Fibroblast of lung (primary cell): ENCODE data around the gene LCN2. TPM values are rescaled to one million over a fixed set of nuclear protein-coding genes. Genes with fewer than 3 reads are reported as not detected.

Source experiments
- DNase-seq, 2 donors: peaks; one replicate each; pipeline versions ENCODE4 v3.0.0 to v3.0.0-alpha.2; 2010; ENCODE audit warnings: low read depth in 2 of 2
- H2AFZ ChIP-seq: 2 replicates; pipeline ENCODE4 v1.5.1; 2012; ENCODE audit warnings: low read length, control low read depth, inconsistent platforms
- H3K27ac ChIP-seq: 2 replicates; pipeline ENCODE4 v1.5.1; 2011; ENCODE audit warnings: low read length, control low read depth; ENCODE audit not compliant: insufficient read depth
- H3K27me3 ChIP-seq: 2 replicates; pipeline ENCODE4 v1.5.1; 2011; ENCODE audit warnings: mild to moderate bottlenecking, low read length; ENCODE audit not compliant: control insufficient read depth, insufficient read depth
- H3K36me3 ChIP-seq: 2 replicates; pipeline ENCODE4 v1.5.1; 2011; ENCODE audit warnings: low read length; ENCODE audit not compliant: control insufficient read depth, insufficient read depth
- H3K4me1 ChIP-seq: 2 replicates; pipeline ENCODE4 v1.5.1; 2011; ENCODE audit warnings: low read length; ENCODE audit not compliant: control insufficient read depth, insufficient read depth; ENCODE audit errors: extremely low read depth
- H3K4me2 ChIP-seq: 2 replicates; pipeline ENCODE4 v1.5.1; 2011; ENCODE audit warnings: low read length, control low read depth; ENCODE audit not compliant: insufficient read depth; ENCODE audit errors: extremely low read depth
- H3K4me3 ChIP-seq, 4 experiments: fragments of 200-600 bp in 1 of 4; sonication (generic) in 1 of 4; replicated peaks in 1 of 4; 2 replicates each; pipeline ENCODE4 v1.5.1; 2011 to 2016; ENCODE audit warnings: low read length in 4 of 4, low read depth in 3 of 4, mild to moderate bottlenecking in 3 of 4, control low read depth in 2 of 4, inconsistent platforms in 1 of 4, mixed read lengths in 1 of 4; ENCODE audit not compliant: insufficient read depth in 1 of 4; ENCODE audit errors: control extremely low read depth in 1 of 4
- H3K79me2 ChIP-seq: 2 replicates; pipeline ENCODE4 v1.5.1; 2012; ENCODE audit warnings: mild to moderate bottlenecking, low read length, inconsistent platforms; ENCODE audit not compliant: control insufficient read depth, insufficient read depth
- H3K9ac ChIP-seq: 2 replicates; pipeline ENCODE4 v1.5.1; 2011; ENCODE audit warnings: mild to moderate bottlenecking, low read length, control low read depth; ENCODE audit not compliant: insufficient read depth
- H3K9me3 ChIP-seq: 2 replicates; pipeline ENCODE4 v1.5.1; 2012; ENCODE audit warnings: low read depth, low read length; ENCODE audit not compliant: control insufficient read depth, insufficient read depth
- H4K20me1 ChIP-seq: 2 replicates; pipeline ENCODE4 v1.5.1; 2011; ENCODE audit warnings: low read length; ENCODE audit not compliant: control insufficient read depth, insufficient read depth; ENCODE audit errors: extremely low read depth
- CTCF ChIP-seq, 2 donors: IDR thresholded peaks in 1 of 2; conservative IDR thresholded peaks in 1 of 2; 1 replicate in 1 of 2; 2 replicates in 1 of 2; pipeline ENCODE4 v1.5.1; 2011 to 2012; ENCODE audit warnings: low read length in 2 of 2, control low read depth in 1 of 2, inconsistent platforms in 1 of 2, low read depth in 1 of 2, mild to moderate bottlenecking in 1 of 2
- EZH2 ChIP-seq: IDR thresholded peaks from 2 replicates; pipeline ENCODE4 v1.5.1; 2012; ENCODE audit warnings: low read length, control low read depth, mild to moderate bottlenecking; ENCODE audit errors: missing control alignments
- polyA plus RNA-seq, 2 donors: library from polyadenylated mRNA; depleted of rRNA in 1 of 2; stranded (reverse) in 1 of 2; unstranded in 1 of 2; fragments of >200 nt; gene quantifications; 2 replicates each; pipeline ENCODE4 v1.2.1, GENCODE V29; 2011 to 2012; ENCODE audit warnings: missing spikeins in 1 of 2
- total RNA-seq: library from RNA; depleted of rRNA; stranded (reverse); fragments of >200 nt; gene quantifications from 2 replicates; pipeline ENCODE4 v1.2.1, GENCODE V29; 2014

The LCN2 gene
- total and polyA plus RNA-seq, 2 donors (not counting 1 experiment from before 2014, with no cell fraction given), result not detected

- Histone ChIP-seq H3K4me1 (no peaks in the 10 kb centered on the region), H4K20me1 (no peaks in the 10 kb centered on the region), H3K4me3 (no peak overlapping the region), H3K9ac (no peak overlapping the region), H3K79me2 (no peaks in the 10 kb centered on the region), H3K27me3 (no peaks in the 10 kb centered on the region), H2AFZ (no peak overlapping the region), H3K27ac (no peak overlapping the region), H3K36me3 (peaks cover 36% of the 10 kb centered on the region), H3K4me2 (no peak overlapping the region), H3K9me3 (no peaks in the 10 kb centered on the region)
- DNase-seq, result no peak
- TF ChIP-seq EZH2, result no peak
- TF ChIP-seq CTCF (conservative IDR thresholded peaks at IDR 0.05 in 1 of 2, IDR thresholded peaks at IDR 0.05 in 1 of 2; ENCODE audit: low read depth in 1 of 2, low read length in 2 of 2), result no peak
These were observed 26.5 kb downstream of the LCN2 start for GRCh38 chr9:128175726-128176125.

DNA sequence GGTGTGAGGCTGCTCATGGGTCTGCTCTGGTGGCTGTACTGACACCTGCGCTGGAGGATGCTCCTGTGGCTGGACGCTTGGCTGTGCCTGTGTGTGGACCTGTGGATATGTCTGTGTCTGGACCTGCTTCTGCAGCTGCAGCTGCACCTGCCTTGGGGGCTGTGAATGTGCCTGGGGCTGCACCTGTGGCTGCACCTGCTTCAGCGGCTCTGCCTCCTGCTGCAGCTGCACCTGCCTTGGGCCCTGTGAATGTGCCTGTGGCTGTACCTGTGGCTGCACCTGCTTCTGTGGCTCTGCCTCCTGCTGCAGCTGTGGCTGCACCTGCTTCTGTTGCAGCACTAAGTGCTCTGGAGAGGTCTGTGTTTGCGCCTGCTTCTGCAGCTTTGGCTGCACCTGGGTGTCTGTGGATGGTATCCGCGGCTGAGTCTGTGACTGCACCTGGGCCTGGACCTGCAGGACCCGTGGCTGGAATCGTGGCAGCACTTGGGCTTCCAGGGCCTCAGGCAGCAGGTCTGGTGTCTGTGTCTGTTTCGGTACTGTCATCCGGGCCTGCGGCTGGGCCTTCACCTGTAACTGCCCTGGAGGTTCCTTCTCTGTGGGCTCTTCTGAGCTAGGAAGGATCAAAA, 29.7 kb downstream of the LCN2 start:
- Histone ChIP-seq H3K4me3 (no peak overlapping the region), H3K9me3 (no peaks in the 10 kb centered on the region), H3K9ac (no peak overlapping the region), H3K27me3 (no peaks in the 10 kb centered on the region), H2AFZ (no peak overlapping the region), H3K27ac (no peak overlapping the region), H3K79me2 (no peaks in the 10 kb centered on the region), H4K20me1 (no peaks in the 10 kb centered on the region), H3K4me2 (no peak overlapping the region), H3K4me1 (no peaks in the 10 kb centered on the region), H3K36me3 (peaks cover 41% of the 10 kb centered on the region)
- DNase-seq, result no peak
- TF ChIP-seq CTCF (conservative IDR thresholded peaks at IDR 0.05 in 1 of 2, IDR thresholded peaks at IDR 0.05 in 1 of 2; ENCODE audit: low read depth in 1 of 2, low read length in 2 of 2) (no peak), EZH2 (no peak)

DNA sequence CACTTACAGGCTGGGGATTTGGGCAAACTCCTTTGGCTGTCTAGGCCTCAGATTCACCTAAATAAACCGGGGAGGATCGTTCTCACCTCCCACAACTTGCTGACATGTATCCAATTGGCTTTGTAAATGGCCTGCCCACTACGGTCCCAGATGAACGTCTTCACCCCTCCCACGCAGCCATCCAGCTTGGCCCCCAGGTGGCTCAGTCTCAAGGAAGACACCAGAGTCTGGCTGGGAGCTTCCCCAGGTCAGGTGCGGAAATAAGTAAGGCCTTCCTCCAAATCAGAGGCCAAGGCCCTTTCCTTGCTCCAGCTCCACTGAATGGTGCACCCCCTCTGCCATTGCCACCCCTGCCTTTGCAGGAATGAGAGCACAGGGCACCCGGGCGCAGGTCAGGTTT, 30.7 kb downstream of the LCN2 start:
- no peak overlapping the region for H3K4me3 ChIP-seq
- H3K79me2 ChIP-seq, result no peaks in the 10 kb centered on the region
- no peaks in the 10 kb centered on the region for H4K20me1 ChIP-seq
- no peak overlapping the region for H3K27ac ChIP-seq
- DNase-seq, result no peak
- no peak overlapping the region for H3K9ac ChIP-seq
- H3K9me3 ChIP-seq, result no peaks in the 10 kb centered on the region
- peaks cover 38% of the 10 kb centered on the region for H3K36me3 ChIP-seq
- H3K4me1 ChIP-seq, result no peaks in the 10 kb centered on the region
- no peak overlapping the region for H2AFZ ChIP-seq
- H3K4me2 ChIP-seq, result no peak overlapping the region
- TF ChIP-seq EZH2 (no peak), CTCF (conservative IDR thresholded peaks at IDR 0.05 in 1 of 2, IDR thresholded peaks at IDR 0.05 in 1 of 2; ENCODE audit: low read depth in 1 of 2, low read length in 2 of 2) (no peak)
- H3K27me3 ChIP-seq, result no peaks in the 10 kb centered on the region
